ENCODE measurements around the gene FAM120AOS.

Gene FAM120AOS

DNA sequence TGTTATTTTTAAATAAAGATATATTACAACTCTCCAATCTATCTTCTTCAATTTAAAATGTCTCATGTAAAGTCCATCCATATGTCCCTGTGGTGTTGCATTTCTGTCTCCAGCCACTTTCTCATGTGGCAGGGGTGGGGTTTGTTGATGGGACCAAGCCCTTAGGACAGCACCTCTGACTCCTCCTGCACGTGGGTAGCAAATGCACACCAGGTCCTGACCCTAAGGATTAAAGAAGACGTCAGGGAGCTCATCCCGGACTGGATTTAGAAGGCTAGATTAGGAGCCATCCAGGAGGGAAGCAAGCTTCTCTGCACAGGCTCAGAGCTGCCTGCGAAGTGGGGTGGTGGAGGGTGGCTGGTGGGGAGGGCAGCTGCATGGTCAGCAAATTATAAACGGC, 38.9 kb upstream of the FAM120AOS start:
- no peak overlapping the region for H3K56ac ChIP-seq (ENCODE audit: low read length)
- H2BK120ac ChIP-seq (ENCODE audit: low read depth, low read length) = no peak overlapping the region
- H3K4me1 ChIP-seq (ENCODE audit: control insufficient read depth, low read depth, low read length) = no peaks in the 10 kb centered on the region
- no peak overlapping the region for H2BK15ac ChIP-seq (replicated peaks; ENCODE audit: low read depth)
- no peak overlapping the region for H3K4ac ChIP-seq (ENCODE audit: low read depth, low read length)
- no peak overlapping the region for H3K4me2 ChIP-seq (ENCODE audit: low read length)
- peaks cover 29% of the 10 kb centered on the region for H3K79me1 ChIP-seq (ENCODE audit: low read length)
- H4K5ac ChIP-seq (ENCODE audit: low read length) = no peak overlapping the region
- no peak overlapping the region for H3K27ac ChIP-seq (ENCODE audit: low read depth, low read length)
- no peak overlapping the region for H3K4me3 ChIP-seq (ENCODE audit: low read length)
- no peak overlapping the region for H2BK5ac ChIP-seq (ENCODE audit: low read length)
- no peak overlapping the region for H3K9ac ChIP-seq (ENCODE audit: low read length)
- DNase-seq = no peak
- no peaks in the 10 kb centered on the region for H3K27me3 ChIP-seq (ENCODE audit: insufficient read depth, low read length, poor library complexity)
- no peak overlapping the region for H2AK5ac ChIP-seq (ENCODE audit: low read length)
- H3K18ac ChIP-seq (ENCODE audit: low read length) = no peak overlapping the region
- no peak overlapping the region for H4K8ac ChIP-seq (ENCODE audit: low read depth, low read length)
- H3K36me3 ChIP-seq (ENCODE audit: control insufficient read depth, insufficient read depth, low read length) = no peaks in the 10 kb centered on the region
- H3K23ac ChIP-seq (ENCODE audit: low read length) = no peak overlapping the region
- H3K79me2 ChIP-seq (ENCODE audit: control insufficient read depth, insufficient read depth, low read length) = peaks cover 9% of the 10 kb centered on the region
- WGBS (ENCODE audit: extremely low coverage, insufficient coverage, low lambda C conversion rate) = no CpG with 5 or more reads among the region's 5 CpGs

GRCh38 chr9:93491593-93492232, 38.3 kb upstream of the FAM120AOS start:
- no peak overlapping the region for H3K4me3 ChIP-seq (ENCODE audit: low read length)
- no peaks in the 10 kb centered on the region for H3K36me3 ChIP-seq (ENCODE audit: control insufficient read depth, insufficient read depth, low read length)
- H3K79me1 ChIP-seq (ENCODE audit: low read length) = peaks cover 24% of the 10 kb centered on the region
- no peak overlapping the region for H4K5ac ChIP-seq (ENCODE audit: low read length)
- WGBS (ENCODE audit: extremely low coverage, insufficient coverage, low lambda C conversion rate) = no CpG with 5 or more reads among the region's 3 CpGs
- no peak overlapping the region for H3K56ac ChIP-seq (ENCODE audit: low read length)
- H2AK5ac ChIP-seq (ENCODE audit: low read length) = no peak overlapping the region
- no peak overlapping the region for H3K9ac ChIP-seq (ENCODE audit: low read length)
- no peak overlapping the region for H2BK5ac ChIP-seq (ENCODE audit: low read length)
- H2BK120ac ChIP-seq (ENCODE audit: low read depth, low read length) = no peak overlapping the region
- no peak overlapping the region for H3K4ac ChIP-seq (ENCODE audit: low read depth, low read length)
- H3K4me2 ChIP-seq (ENCODE audit: low read length) = no peak overlapping the region
- peaks cover 9% of the 10 kb centered on the region for H3K79me2 ChIP-seq (ENCODE audit: control insufficient read depth, insufficient read depth, low read length)
- H2BK15ac ChIP-seq (replicated peaks; ENCODE audit: low read depth) = no peak overlapping the region
- no peak for DNase-seq
- no peak overlapping the region for H3K23ac ChIP-seq (ENCODE audit: low read length)
- H4K8ac ChIP-seq (ENCODE audit: low read depth, low read length) = no peak overlapping the region
- no peak overlapping the region for H3K18ac ChIP-seq (ENCODE audit: low read length)
- H3K27me3 ChIP-seq (ENCODE audit: insufficient read depth, low read length, poor library complexity) = no peaks in the 10 kb centered on the region
- H3K27ac ChIP-seq (ENCODE audit: low read depth, low read length) = no peak overlapping the region
- H3K4me1 ChIP-seq (ENCODE audit: control insufficient read depth, low read depth, low read length) = no peaks in the 10 kb centered on the region

DNA sequence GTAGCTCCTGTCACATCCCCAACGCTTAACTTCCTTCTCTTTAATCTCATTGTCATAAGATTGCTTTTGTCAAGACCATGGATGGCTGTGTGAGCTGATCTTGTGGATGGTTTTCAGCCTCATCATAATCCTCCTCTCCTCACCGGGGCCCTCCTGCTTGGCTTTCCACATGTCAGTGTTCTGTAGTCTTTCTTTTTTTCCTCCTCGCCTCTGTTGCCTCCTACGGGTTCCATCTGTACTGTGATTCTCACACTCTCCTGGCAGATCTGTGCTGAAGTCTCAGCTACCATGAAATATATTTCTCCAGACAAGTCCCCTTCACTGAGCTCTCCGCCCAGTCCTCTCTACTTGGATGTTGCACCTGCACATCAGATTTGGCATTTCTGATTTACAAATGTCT, 34.9 kb upstream of the FAM120AOS start:
- no CpG with 5 or more reads among the region's 5 CpGs for WGBS (ENCODE audit: extremely low coverage, insufficient coverage, low lambda C conversion rate)
- Histone ChIP-seq H4K8ac (ENCODE audit: low read depth, low read length) (no peak overlapping the region), H3K27me3 (ENCODE audit: insufficient read depth, low read length, poor library complexity) (no peaks in the 10 kb centered on the region), H3K9ac (ENCODE audit: low read length) (no peak overlapping the region), H3K56ac (ENCODE audit: low read length) (no peak overlapping the region), H3K27ac (ENCODE audit: low read depth, low read length) (no peak overlapping the region), H3K4me2 (ENCODE audit: low read length) (no peak overlapping the region), H2BK5ac (ENCODE audit: low read length) (no peak overlapping the region), H3K23ac (ENCODE audit: low read length) (no peak overlapping the region), H3K79me1 (ENCODE audit: low read length) (peaks cover 21% of the 10 kb centered on the region), H3K18ac (ENCODE audit: low read length) (no peak overlapping the region), H2BK120ac (ENCODE audit: low read depth, low read length) (no peak overlapping the region), H2BK15ac (replicated peaks; ENCODE audit: low read depth) (no peak overlapping the region), H3K36me3 (ENCODE audit: control insufficient read depth, insufficient read depth, low read length) (peaks cover 2% of the 10 kb centered on the region), H3K4me3 (ENCODE audit: low read length) (no peak overlapping the region), H4K5ac (ENCODE audit: low read length) (no peak overlapping the region), H2AK5ac (ENCODE audit: low read length) (no peak overlapping the region), H3K4ac (ENCODE audit: low read depth, low read length) (no peak overlapping the region), H3K79me2 (ENCODE audit: control insufficient read depth, insufficient read depth, low read length) (peaks cover 11% of the 10 kb centered on the region), H3K4me1 (ENCODE audit: control insufficient read depth, low read depth, low read length) (no peaks in the 10 kb centered on the region)
- no peak for DNase-seq

GRCh38 chr9:93486268-93486667, 32.9 kb upstream of the FAM120AOS start:
- Histone ChIP-seq H3K4ac (ENCODE audit: low read depth, low read length) (no peak overlapping the region), H4K8ac (ENCODE audit: low read depth, low read length) (no peak overlapping the region), H2AK5ac (ENCODE audit: low read length) (no peak overlapping the region), H3K56ac (ENCODE audit: low read length) (no peak overlapping the region), H3K27ac (ENCODE audit: low read depth, low read length) (no peak overlapping the region), H4K5ac (ENCODE audit: low read length) (no peak overlapping the region), H3K79me2 (ENCODE audit: control insufficient read depth, insufficient read depth, low read length) (peaks cover 22% of the 10 kb centered on the region), H2BK15ac (replicated peaks; ENCODE audit: low read depth) (no peak overlapping the region), H3K4me2 (ENCODE audit: low read length) (no peak overlapping the region), H3K18ac (ENCODE audit: low read length) (no peak overlapping the region), H2BK5ac (ENCODE audit: low read length) (no peak overlapping the region), H3K4me1 (ENCODE audit: control insufficient read depth, low read depth, low read length) (no peaks in the 10 kb centered on the region), H3K23ac (ENCODE audit: low read length) (no peak overlapping the region), H2BK120ac (ENCODE audit: low read depth, low read length) (no peak overlapping the region), H3K36me3 (ENCODE audit: control insufficient read depth, insufficient read depth, low read length) (peaks cover 2% of the 10 kb centered on the region), H3K79me1 (ENCODE audit: low read length) (peaks cover 28% of the 10 kb centered on the region), H3K9ac (ENCODE audit: low read length) (no peak overlapping the region), H3K4me3 (ENCODE audit: low read length) (no peak overlapping the region), H3K27me3 (ENCODE audit: insufficient read depth, low read length, poor library complexity) (no peaks in the 10 kb centered on the region)
- no peak for DNase-seq
- WGBS (ENCODE audit: extremely low coverage, insufficient coverage, low lambda C conversion rate) = no CpG with 5 or more reads among the region's 1 CpG

DNA sequence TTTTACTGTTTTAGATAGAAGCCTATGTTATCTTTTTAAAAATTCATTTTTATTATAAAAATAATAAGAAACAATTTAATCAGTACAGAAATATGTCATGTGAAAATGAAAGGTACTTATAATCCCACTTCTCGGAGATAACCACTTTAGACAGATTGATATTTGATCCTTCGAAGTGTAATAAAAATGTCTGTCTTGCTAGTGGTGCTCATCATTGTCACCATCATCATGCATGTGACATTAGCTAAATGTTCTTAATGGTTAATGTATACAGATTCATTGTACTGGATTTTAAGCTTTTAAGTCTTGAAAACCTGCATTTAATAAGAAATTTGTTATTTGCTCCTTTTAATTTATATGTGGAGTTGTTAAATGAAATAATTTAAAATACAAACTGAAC, 30.1 kb upstream of the FAM120AOS start:
- Histone ChIP-seq H2BK15ac (replicated peaks; ENCODE audit: low read depth) (no peak overlapping the region), H2BK120ac (ENCODE audit: low read depth, low read length) (no peak overlapping the region)

DNA sequence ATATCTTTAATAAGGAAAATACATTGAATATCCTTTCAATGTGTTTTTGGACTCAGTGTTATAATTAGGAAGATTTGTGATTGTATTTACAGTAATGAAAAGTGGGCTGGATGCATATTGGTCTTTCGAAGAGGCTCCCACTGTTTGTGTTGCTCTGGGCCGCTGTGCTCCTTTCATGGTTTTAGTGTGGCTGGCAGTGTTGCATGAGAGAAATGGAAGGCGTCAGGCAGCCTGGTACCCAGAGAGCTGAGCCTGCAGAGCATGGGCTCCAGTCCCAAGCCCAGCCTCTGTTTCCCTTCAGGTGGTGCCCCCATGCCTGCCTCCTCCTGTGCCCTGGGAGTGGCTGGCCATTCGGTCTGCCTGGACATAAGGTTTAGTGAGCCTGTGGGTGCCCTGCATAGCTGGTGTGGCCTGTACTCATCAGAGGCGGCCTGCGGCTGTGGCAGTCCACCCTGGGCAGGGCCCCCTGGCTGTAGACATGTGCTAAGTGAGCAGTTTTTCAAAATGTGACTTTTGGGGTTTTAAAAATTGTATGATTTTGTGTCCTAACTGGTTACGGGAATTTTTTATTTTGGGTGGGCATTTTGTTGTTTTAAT, 27.4 kb upstream of the FAM120AOS start:
- Histone ChIP-seq H2BK15ac (replicated peaks; ENCODE audit: low read depth) (no peak overlapping the region), H3K79me1 (ENCODE audit: low read length) (peaks cover 17% of the 10 kb centered on the region), H3K9ac (ENCODE audit: low read length) (no peak overlapping the region), H3K27me3 (ENCODE audit: insufficient read depth, low read length, poor library complexity) (no peaks in the 10 kb centered on the region), H3K4me3 (ENCODE audit: low read length) (no peak overlapping the region), H3K4me2 (ENCODE audit: low read length) (no peak overlapping the region), H3K4ac (ENCODE audit: low read depth, low read length) (no peak overlapping the region), H2AK5ac (ENCODE audit: low read length) (no peak overlapping the region), H3K36me3 (ENCODE audit: control insufficient read depth, insufficient read depth, low read length) (peaks cover 2% of the 10 kb centered on the region), H3K79me2 (ENCODE audit: control insufficient read depth, insufficient read depth, low read length) (peaks cover 26% of the 10 kb centered on the region), H3K4me1 (ENCODE audit: control insufficient read depth, low read depth, low read length) (no peaks in the 10 kb centered on the region), H3K18ac (ENCODE audit: low read length) (no peak overlapping the region), H2BK5ac (ENCODE audit: low read length) (no peak overlapping the region), H4K5ac (ENCODE audit: low read length) (no peak overlapping the region), H2BK120ac (ENCODE audit: low read depth, low read length) (no peak overlapping the region), H3K27ac (ENCODE audit: low read depth, low read length) (no peak overlapping the region), H3K56ac (ENCODE audit: low read length) (peak overlapping the region; percentile 49), H4K8ac (ENCODE audit: low read depth, low read length) (no peak overlapping the region), H3K23ac (ENCODE audit: low read length) (no peak overlapping the region)
- DNase-seq = no peak
- 92% methylated on average over 1 of the region's 7 CpGs for WGBS (ENCODE audit: extremely low coverage, insufficient coverage, low lambda C conversion rate)

More for the DNA sequence above, 30.1 kb upstream of the FAM120AOS start:
- Histone ChIP-seq H2BK5ac (ENCODE audit: low read length) (no peak overlapping the region), H3K4me2 (ENCODE audit: low read length) (no peak overlapping the region), H3K18ac (ENCODE audit: low read length) (no peak overlapping the region), H3K4ac (ENCODE audit: low read depth, low read length) (no peak overlapping the region), H3K27ac (ENCODE audit: low read depth, low read length) (no peak overlapping the region), H3K36me3 (ENCODE audit: control insufficient read depth, insufficient read depth, low read length) (peaks cover 2% of the 10 kb centered on the region), H3K56ac (ENCODE audit: low read length) (no peak overlapping the region), H3K23ac (ENCODE audit: low read length) (no peak overlapping the region), H4K8ac (ENCODE audit: low read depth, low read length) (no peak overlapping the region), H3K79me2 (ENCODE audit: control insufficient read depth, insufficient read depth, low read length) (peaks cover 27% of the 10 kb centered on the region), H3K4me3 (ENCODE audit: low read length) (no peak overlapping the region), H3K27me3 (ENCODE audit: insufficient read depth, low read length, poor library complexity) (no peaks in the 10 kb centered on the region), H4K5ac (ENCODE audit: low read length) (no peak overlapping the region), H3K4me1 (ENCODE audit: control insufficient read depth, low read depth, low read length) (no peaks in the 10 kb centered on the region), H3K79me1 (ENCODE audit: low read length) (peaks cover 24% of the 10 kb centered on the region), H3K9ac (ENCODE audit: low read length) (no peak overlapping the region), H2AK5ac (ENCODE audit: low read length) (no peak overlapping the region)
- no CpG with 5 or more reads among the region's 2 CpGs for WGBS (ENCODE audit: extremely low coverage, insufficient coverage, low lambda C conversion rate)
- DNase-seq = no peak

Data from mesendoderm (in vitro differentiated cells).